Stimulated activated naive CD8-positive, alpha-beta T cell treated with anti-CD3 and anti-CD28 coated beads, Interleukin-15, amount 100 ng/mL, for 72 hours (primary cell): ENCODE data around the gene NDUFA3.

Source experiments
- ATAC-seq: fragments of 150-1000 bp; cut with Tn5 transposase; 2 replicates; pipeline ENCODE4 v1.10.0; 2021; ENCODE audit warnings: mild to moderate bottlenecking, moderate library complexity
- DNase-seq, 2 donors: peaks; one replicate each; pipeline ENCODE4 v3.0.0; 2021 to 2022
- H3K27ac Mint-ChIP-seq, 2 donors: one replicate each; pipeline ENCODE4 v1.8.0; 2022; ENCODE audit warnings: mild to moderate bottlenecking in 2 of 2, mixed read lengths in 2 of 2, moderate library complexity in 2 of 2
- H3K27me3 Mint-ChIP-seq: one replicate; pipeline ENCODE4 v1.8.0; 2022; ENCODE audit warnings: mixed read lengths
- H3K4me1 Mint-ChIP-seq: one replicate; pipeline ENCODE4 v1.8.0; 2022; ENCODE audit warnings: mild to moderate bottlenecking, mixed read lengths
- H3K4me3 Mint-ChIP-seq, 2 donors: one replicate each; pipeline ENCODE4 v1.8.0; 2022; ENCODE audit warnings: mild to moderate bottlenecking in 2 of 2, mixed read lengths in 2 of 2, moderate library complexity in 1 of 2
- H3K9me3 Mint-ChIP-seq, 2 donors: one replicate each; pipeline ENCODE4 v1.8.0; 2022; ENCODE audit warnings: mixed read lengths in 2 of 2

The NDUFA3 gene

DNA sequence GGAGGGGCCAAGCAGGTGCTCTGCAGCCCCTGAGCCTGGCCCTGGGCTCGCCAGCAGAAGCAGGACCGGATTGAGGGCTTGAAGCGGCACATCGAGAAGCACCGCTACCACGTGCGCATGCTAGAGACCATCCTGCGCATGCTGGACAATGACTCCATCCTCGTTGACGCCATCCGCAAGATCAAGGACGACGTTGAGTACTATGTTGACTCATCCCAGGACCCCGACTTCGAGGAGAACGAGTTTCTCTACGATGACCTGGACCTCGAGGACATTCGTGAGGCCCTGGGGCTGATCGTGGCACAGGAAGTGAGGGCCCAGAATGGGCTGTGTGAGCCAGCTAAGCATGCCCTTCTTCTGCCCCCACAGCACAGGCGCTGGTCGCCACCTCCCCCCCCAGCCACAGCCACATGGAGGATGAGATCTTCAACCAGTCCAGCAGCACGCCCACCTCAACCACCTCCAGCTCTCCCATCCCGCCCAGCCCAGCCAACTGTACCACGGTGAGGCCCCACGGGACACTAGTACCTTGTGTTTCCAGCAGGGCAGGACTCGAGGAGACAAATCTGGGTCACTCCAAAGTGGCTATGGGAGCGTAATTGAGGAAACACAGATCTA is 43.0 kb downstream of the NDUFA3 start:
- H3K27ac Mint-ChIP-seq = no peak overlapping the region

GRCh38 chr19:54147676-54148075 is 45.0 kb downstream of the NDUFA3 start:
- Mint-ChIP-seq H3K4me3 (no peak overlapping the region), H3K27me3 (no peaks in the 10 kb centered on the region), H3K4me1 (peaks cover 15% of the 10 kb centered on the region), H3K27ac (peak overlapping the region in 1 of 2 donors; percentile 49), H3K9me3 (no peaks in the 10 kb centered on the region)
- no peak for ATAC-seq
- DNase-seq = no peak

More for the DNA sequence above, 43.0 kb downstream of the NDUFA3 start:
- Mint-ChIP-seq H3K27me3 (no peaks in the 10 kb centered on the region), H3K4me3 (no peak overlapping the region), H3K4me1 (peaks cover 25% of the 10 kb centered on the region), H3K9me3 (no peaks in the 10 kb centered on the region)
- ATAC-seq (no peak), DNase-seq (no peak)

GRCh38 chr19:54148158-54148557 is 45.5 kb downstream of the NDUFA3 start:
- no peaks in the 10 kb centered on the region for H3K27me3 Mint-ChIP-seq
- H3K9me3 Mint-ChIP-seq = no peaks in the 10 kb centered on the region
- no peak overlapping the region for H3K4me3 Mint-ChIP-seq
- H3K27ac Mint-ChIP-seq = no peak overlapping the region
- ATAC-seq (peak; percentile 18), DNase-seq (no peak)
- H3K4me1 Mint-ChIP-seq = peaks cover 20% of the 10 kb centered on the region

DNA sequence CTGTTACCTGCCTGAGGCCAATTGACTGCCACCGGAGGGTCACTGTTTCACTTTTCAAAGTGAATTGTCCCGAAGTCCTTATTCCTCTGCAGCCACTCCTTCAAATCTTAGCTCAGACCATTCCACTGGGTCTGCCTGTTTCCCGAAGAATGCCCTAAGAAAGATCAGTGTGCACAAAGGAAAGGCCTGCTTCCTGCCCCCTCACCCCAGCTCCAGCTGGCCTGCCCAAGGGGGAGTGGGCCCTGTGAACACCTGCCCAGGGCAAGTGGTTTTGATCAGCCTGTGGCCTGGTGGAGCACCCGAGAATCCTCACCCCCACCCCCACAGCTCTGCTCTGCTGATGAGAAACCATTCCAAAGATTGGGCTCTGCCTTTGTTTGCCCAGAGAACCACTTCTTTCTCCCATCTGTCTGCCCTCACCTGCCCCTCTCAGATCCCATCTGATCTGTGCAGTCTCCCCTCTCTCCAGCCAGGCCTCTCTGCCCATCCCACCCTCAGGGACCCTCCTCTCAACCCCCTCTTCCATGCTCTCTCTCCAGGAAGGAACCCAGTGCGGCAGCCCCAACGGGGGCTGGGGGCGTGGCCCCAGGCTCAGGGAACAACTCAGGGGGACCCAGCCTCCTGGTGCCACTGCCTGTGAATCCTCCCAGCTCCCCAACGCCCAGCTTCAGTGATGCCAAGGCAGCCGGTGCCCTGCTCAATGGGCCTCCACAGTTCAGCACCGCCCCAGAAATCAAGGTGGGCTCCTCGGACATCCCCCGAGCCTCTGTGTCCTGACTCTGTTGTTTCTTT is 46.6 kb downstream of the NDUFA3 start:
- H3K27ac Mint-ChIP-seq = peak overlapping the region; percentile 40 to 68
- H3K27me3 Mint-ChIP-seq = no peaks in the 10 kb centered on the region
- H3K4me1 Mint-ChIP-seq = peaks cover 24% of the 10 kb centered on the region
- DNase-seq (no peak), ATAC-seq (no peak)
- H3K9me3 Mint-ChIP-seq = no peaks in the 10 kb centered on the region
- H3K4me3 Mint-ChIP-seq = no peak overlapping the region

DNA sequence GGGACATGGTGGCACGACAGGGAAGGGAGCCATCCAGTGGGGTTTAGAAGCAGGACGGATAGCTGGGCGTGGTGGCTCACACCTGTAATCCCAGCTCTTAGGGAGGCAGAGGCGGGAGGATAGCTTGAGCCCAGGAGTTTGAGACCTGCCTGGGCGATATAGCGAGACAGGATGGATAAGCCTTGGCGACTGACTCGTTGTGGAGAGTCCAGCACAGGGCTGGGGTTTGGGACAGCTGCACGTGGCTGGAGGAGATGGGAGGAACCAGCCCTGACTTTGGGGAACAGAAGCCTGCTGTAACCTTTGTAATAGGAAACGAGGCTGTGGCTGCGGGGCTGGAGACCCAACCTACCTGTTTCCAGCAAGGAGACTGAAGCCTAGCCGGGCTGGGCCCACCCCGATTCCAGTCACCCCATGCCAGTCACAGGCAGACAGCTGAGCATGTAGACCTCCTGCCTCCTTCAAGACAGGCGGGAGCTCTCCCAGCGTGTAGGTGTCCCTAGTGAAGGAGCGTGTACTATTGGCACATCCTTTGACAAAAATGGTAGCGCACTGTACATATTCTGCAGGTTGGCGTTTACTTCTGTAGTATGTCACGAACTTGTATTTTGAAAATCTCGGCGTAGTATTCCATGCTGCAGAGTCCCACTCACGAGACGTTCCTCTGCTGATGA is 48.8 kb downstream of the NDUFA3 start:
- H3K9me3 Mint-ChIP-seq = no peaks in the 10 kb centered on the region
- DNase-seq = no peak
- ATAC-seq = no peak
- H3K4me1 Mint-ChIP-seq = peaks cover 35% of the 10 kb centered on the region
- peak overlapping the region in 1 of 2 donors; percentile 93 for H3K27ac Mint-ChIP-seq
- H3K4me3 Mint-ChIP-seq = no peak overlapping the region
- no peaks in the 10 kb centered on the region for H3K27me3 Mint-ChIP-seq

GRCh38 chr19:54152267-54152666 is 49.6 kb downstream of the NDUFA3 start:
- Mint-ChIP-seq H3K9me3 (no peaks in the 10 kb centered on the region), H3K27ac (peak overlapping the region in 1 of 2 donors; percentile 87), H3K27me3 (no peaks in the 10 kb centered on the region), H3K4me1 (peaks cover 42% of the 10 kb centered on the region), H3K4me3 (no peak overlapping the region)
- no peak for DNase-seq
- no peak for ATAC-seq

DNA sequence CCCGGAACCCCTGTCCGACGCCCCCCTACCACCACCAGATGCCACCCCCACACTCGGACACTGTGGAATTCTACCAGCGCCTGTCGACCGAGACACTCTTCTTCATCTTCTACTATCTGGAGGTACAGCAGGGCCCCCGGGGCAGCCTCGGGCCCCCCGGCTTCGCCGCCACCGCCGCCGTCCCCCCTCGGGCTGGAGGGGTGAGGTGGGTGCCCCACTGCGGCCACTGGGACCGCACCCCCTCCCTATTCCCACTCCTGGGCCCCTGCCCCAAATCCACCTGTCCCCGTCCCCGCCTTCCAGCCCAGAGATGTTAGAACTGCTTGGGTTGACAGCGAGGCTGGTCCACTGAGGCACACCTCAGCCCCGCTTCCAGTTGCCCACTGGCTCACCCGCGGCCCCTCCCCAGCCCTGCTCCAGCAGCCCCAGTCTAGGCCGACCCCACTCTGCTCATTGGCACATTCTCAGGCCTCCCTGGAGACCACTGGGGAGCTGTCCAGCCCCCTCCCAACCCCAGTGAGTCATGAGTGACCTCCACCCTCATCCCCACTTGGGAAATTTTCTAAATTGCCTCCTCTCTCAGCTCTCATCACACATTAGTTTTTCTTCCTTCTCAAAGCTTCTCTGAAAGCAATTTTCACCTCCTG is 50.3 kb downstream of the NDUFA3 start:
- no peaks in the 10 kb centered on the region for H3K9me3 Mint-ChIP-seq
- H3K27me3 Mint-ChIP-seq = no peaks in the 10 kb centered on the region
- peaks cover 45% of the 10 kb centered on the region for H3K4me1 Mint-ChIP-seq
- peak overlapping the region in 1 of 2 donors; percentile 50 for H3K27ac Mint-ChIP-seq
- no peak overlapping the region for H3K4me3 Mint-ChIP-seq
- ATAC-seq (peak; percentile 31), DNase-seq (no peak)

DNA sequence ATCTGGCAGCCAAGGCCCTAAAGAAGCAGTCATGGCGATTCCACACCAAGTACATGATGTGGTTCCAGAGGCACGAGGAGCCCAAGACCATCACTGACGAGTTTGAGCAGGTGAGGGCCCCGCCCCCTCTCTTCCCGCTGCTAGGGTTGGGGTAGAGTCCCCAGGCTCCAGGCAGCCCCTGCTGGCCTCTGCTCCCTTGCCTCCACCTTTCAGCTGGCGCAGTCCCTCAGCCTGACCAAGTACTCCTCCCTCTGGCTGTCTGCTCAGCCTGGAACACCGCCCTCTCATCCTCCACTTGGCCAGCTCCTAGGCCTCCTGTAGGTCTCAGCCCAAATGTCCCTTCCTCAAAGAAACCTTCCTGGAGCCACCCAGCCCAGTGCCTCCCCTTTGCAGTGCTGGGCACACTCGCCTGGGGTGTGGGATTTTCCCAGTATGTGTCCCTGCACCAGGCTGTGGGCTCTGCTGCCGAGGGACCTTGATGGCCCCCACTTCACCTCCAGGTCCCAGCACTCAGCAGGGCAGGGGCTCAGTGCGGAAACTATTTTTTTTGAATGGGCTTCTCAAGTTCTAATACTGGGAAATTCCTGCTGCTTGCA is 51.2 kb downstream of the NDUFA3 start:
- no peak overlapping the region for H3K4me3 Mint-ChIP-seq
- no peak for ATAC-seq
- H3K27ac Mint-ChIP-seq = peak overlapping the region in 1 of 2 donors; percentile 88
- H3K9me3 Mint-ChIP-seq = no peaks in the 10 kb centered on the region
- H3K4me1 Mint-ChIP-seq = peaks cover 54% of the 10 kb centered on the region
- no peak for DNase-seq
- no peaks in the 10 kb centered on the region for H3K27me3 Mint-ChIP-seq

- ATAC-seq (peak; percentile 5), DNase-seq (peak; percentile 35 to 53)
- Mint-ChIP-seq H3K9me3 (no peaks in the 10 kb centered on the region), H3K27ac (peak overlapping the region; percentile 41 to 91), H3K27me3 (no peaks in the 10 kb centered on the region), H3K4me3 (peak overlapping the region in 1 of 2 donors; percentile 19), H3K4me1 (peaks cover 56% of the 10 kb centered on the region)
Observed at GRCh38 chr19:54154603-54155345, 52.1 kb downstream of the NDUFA3 start.

DNA sequence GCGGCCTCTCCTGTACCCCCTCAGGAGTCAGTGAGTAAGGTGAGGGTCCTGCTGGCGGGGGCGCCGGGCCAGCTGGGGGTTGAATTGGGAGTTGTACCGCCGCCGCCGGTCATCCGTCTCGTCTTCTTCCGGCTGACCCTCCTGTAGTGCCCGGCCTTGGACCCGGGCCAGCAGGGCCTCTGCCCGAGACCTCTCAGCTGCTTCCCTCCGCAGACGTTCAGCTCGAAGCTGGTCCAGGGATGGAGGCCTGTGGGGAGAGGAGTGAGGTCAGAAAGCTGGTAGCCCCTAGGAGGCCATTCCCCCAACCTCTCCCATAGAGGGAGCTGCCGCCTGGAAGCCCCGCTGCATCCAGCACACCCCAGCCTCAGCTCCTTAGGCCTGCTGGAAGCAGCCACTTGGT is 53.0 kb downstream of the NDUFA3 start:
- DNase-seq (no peak), ATAC-seq (no peak)
- Mint-ChIP-seq H3K27me3 (no peaks in the 10 kb centered on the region), H3K27ac (peak overlapping the region in 1 of 2 donors; percentile 81), H3K9me3 (no peaks in the 10 kb centered on the region), H3K4me3 (no peak overlapping the region), H3K4me1 (peaks cover 66% of the 10 kb centered on the region)

DNA sequence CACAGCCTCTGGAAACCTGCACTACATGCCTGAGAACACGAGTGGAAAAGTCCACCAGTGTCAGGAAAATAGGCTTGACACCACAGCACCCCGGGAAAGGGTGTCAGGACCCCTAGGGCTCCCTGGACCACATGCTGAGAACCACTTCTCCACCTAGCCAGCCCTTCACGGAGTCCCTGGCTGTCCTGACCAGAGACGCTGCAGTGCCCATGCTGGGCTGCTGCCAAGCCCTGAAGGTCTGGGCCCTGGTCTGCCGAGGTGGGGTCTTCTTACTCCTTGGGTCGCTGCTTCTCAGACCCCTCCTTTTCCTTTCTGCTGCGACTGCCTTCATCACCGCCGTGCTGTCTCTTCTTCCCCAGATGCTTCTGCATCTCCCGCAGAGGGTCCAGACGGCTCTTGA is 53.8 kb downstream of the NDUFA3 start:
- H3K4me3 Mint-ChIP-seq = no peak overlapping the region
- H3K27me3 Mint-ChIP-seq = no peaks in the 10 kb centered on the region
- no peaks in the 10 kb centered on the region for H3K9me3 Mint-ChIP-seq
- H3K4me1 Mint-ChIP-seq = peaks cover 74% of the 10 kb centered on the region
- H3K27ac Mint-ChIP-seq = peak overlapping the region in 1 of 2 donors; percentile 88
- DNase-seq = no peak
- no peak for ATAC-seq

DNA sequence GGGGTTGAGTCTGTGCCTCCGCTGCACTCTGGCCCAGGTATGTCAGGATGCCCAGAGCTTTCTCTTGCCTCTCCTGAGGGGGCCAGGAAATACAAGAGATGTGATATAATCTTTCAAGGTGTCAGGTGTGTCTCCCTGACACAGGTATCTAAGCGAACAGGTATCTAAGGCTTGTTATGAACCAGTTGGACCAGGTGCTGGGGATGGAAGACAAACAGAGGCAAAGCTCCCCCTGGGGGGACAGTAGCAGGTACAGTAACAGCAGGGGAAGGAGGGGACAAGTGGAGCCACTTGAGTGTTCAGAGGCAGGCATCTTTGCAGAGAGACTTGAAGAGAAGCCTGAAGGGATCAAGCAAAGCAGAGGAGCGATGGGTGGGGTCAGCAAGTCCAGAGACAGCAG is 54.3 kb downstream of the NDUFA3 start:
- peak overlapping the region in 1 of 2 donors; percentile 88 for H3K27ac Mint-ChIP-seq
- no peaks in the 10 kb centered on the region for H3K27me3 Mint-ChIP-seq
- no peak for ATAC-seq
- peaks cover 78% of the 10 kb centered on the region for H3K4me1 Mint-ChIP-seq
- DNase-seq = no peak
- H3K9me3 Mint-ChIP-seq = no peaks in the 10 kb centered on the region
- H3K4me3 Mint-ChIP-seq = no peak overlapping the region
